ENCODE data around the gene TPPP.

TPPP gene

DNA sequence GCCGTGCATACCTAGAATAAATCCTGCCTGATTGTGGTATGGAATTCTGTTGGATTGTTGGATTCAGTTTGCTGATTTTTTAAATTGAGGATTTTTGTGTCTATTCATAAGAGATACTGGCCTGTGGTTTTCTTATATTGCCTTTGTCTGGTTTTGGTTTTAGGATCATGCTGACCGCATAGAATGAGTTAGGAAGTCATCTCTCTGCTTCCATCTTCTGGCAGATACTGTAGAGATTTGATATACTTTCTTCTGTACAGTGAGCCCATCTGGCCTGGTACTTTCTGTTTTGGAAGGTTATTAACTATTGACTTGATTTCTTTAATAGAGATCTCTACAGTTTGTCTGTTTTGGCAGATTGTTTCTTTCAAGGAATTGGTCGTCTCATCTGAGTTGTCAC is 66.3 kb downstream of the TPPP start:
- DNase-seq: no peak

DNA sequence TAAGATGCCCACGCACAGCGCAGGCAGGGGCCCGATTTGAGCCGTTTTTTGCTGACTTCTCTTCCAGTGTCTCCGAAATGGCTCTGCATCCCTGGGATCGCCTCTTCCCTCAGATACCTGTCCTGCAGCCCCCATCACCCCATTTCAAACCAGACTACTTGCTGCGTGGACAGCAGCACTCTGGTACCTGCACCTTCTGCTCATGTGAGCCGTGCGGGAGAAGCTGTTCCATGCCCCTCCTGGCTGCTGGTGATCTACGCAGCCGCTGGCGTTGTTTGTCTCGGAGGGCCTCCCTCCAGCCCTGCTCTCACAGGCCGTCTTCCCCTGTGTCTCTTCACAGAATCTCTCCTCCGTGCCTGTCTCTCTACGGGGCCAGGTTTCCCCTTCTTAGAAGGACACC is 67.6 kb downstream of the TPPP start:
- no peak for DNase-seq

DNA sequence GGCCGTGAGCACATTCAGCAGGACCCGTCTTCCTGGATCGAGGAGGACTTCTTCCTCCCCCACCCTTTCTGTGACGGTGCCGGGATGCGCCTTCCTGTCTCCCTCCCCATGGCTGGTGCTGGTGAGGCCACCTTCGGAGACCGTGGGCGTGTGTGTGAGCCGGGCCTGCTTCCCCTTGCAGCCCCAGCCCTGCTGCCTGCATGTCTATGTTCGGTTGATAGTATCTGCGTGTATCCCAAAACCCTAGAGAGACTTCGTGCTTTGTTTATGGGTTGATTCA is 68.3 kb downstream of the TPPP start:
- DNase-seq: no peak

DNA sequence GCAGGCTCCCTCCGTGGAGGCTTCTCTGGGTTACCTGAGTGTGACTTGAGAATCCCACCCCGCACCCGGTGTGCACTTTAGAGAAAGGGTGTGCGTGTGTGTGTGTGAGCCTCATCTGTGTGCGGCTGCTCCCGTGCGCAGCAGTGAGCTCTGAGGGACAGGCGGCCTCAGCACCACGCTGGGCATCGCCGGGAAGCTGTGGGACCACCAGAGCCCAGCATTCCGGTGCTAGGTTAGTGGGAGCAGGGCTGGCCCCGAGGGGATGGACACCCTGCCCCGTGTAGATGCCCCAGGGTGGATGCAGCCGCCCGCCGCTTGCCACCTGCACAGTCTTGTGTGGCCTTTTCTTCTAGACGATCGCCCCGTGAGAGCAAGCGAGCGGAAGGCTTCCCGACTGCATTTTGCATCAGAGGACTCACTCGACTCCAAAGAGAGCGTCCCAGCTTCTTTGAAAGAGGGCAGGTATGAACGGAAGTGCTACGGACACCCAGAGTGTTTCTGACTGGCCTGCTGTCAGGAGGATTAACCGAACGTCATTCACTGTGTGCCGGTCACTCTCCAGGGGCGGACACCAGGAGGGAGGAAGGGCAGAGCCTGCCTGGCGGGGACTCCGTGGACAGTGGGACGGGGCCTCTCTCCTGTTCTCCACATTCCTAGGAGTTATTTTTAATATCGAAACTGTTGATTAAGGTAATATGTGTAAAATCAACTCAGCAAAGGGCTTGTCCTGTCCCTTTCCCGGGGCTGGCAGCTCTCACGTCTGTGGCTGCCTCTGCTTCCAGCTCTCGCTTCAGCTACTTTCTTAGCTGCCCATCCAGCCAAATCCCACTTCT is 68.8 kb downstream of the TPPP start:
- DNase-seq: no peak

DNA sequence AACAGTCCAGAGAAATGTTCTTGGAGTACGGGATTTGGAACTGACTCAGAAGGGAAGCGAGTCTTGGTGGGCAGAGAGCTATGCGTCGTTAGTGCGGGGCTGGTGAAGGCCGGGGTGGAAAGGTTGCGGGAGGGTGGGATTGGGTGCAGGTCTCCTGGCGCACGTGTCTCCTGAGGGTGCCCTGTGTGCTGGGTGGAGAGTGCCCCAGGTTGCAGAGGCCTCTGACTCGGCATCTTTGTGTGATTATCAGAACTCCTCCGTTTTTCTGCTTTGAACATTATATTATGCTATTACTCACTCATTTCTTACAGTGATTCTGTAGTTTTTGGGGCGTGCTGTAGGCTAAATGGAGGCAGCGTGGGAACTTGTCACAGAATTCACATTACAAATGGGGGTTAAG is 69.6 kb downstream of the TPPP start:
- peak in 1 of 51 donors; percentile 11 for DNase-seq

DNA sequence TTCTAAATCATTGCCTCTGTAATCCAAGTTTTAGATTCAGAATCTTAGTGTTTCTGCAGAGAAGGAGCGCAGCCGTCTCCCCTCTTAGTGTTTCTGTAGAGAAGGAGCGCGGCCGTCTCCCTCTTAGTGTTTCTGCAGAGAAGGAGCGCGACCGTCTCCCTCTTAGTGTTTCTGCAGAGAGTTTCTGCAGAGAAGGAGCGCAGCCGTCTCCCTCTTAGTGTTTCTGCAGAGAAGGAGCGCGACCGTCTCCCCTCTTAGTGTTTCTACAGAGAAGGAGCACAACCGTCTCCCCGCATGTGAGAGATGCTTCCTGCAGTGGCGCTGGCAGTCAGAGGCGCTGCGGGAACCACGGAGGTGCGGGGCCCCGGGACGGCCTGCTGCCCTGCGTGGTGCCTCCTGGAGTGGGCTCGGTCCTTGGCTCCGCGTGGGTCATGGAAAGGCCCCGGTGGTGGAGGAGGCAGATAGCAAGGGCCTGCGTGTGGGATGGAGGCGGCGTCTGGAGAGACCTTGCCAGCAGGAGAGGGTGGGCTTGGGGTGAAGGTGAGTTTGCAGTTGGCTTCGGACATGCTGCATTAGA is 70.1 kb downstream of the TPPP start:
- no peak for DNase-seq

DNA sequence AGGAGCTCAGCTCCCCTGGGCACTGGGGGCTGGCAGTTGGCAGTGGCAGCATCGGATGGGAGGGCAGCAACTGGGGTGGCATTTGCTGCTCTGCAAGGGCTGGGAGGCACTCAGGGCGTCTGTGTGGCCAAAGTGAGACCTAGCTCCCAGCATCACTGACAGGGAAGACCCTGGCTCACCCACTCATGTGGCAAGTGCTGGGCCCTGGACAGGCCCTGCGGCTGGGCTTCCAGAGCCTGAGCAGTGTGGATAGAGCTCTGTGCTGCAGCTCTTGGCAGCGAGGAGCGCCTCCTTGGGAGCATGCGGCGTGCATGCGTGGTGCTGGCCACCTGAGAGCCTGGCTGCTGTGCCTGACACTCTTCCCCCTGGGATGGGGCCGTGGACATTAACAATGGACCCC is 70.8 kb downstream of the TPPP start:
- no peak for DNase-seq

DNA sequence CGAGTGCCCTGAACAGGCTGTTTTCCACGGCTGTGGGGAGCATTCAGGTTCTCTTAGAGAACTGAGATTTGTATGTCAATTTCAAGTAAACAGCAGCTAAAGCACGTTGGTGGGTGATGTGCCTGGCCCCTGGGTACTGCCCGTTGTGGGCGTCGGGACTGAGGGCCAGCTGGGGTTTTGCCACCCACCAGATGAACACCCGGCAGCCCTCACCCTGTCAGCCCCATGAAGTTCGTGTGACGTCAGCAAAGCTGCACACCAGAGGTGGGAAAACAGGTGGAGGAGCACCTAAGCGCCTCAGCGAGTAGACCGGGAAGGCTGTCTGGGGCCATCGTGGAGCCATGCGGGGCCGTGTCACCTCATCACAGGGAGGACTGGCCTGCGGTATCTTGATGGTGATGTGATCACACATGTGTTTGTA is 71.8 kb downstream of the TPPP start:
- no peak for DNase-seq

DNA sequence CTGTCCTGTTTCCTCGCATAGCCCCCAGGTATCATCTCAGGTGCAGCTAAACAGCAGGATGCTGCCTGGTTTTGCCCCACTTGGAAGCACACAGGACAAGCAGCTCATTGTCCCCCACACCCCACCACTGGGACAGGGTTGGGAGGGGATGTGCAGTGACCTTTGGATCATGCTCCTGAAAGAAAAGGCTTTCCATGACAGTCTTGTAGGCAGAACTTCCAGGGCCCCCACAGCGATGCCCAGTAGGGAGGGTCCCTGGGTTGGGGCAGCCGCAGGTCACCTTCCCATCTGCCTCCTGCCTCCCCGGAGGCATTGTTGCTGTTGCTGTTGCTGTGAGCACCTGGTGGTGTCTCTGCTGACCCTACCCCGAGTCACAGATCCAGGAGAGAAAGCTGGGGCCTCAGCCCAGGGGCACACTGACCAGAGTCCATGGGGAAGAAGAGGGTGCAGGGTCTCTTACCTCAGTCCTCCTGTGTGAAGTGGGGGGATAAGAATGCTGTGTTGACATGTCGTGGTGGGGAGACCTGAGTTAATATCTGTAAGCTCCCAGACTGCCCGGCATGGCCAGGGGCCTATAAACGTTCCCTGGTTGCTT is 72.5 kb downstream of the TPPP start:
- no peak for DNase-seq

DNA sequence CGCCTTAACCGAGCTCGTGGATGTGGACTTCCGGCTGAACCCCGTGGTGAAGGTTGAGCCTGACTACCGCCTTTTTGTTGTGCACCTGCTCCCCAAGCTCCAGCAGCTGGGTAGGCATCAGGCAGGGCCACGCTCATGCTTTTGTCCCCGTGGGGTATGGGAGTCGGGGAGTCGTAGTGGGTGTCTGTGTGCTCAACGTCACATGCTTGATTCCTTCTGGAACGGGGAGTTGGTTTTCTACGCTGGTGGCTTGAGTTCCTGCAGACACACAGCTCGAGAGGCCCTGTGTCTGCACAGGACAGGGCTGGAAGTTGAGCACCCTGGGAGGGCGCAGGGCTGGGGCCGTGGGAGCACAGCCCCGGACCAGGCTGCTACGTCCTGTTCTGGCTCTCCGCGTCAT is 73.0 kb downstream of the TPPP start:
- no peak for DNase-seq

DNA sequence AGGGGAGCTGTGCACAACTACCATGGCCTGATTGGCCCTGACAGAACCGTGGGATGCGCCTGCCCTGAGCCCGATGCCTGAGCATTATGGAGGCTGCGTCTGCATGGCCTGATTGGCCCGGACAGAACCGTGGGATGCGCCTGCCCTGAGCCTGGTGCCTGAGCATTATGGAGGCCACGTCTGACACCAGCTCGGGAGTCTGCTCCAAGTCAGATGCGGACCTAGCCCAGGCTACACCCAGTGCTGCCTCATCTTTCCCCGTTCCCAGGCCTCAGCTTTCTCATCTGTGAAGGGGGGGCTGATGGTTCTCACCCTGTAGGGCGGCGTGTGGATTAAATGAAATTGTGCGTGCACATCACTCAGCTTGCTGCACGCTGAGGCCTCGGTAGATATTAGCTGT is 73.7 kb downstream of the TPPP start:
- no peak for DNase-seq

DNA sequence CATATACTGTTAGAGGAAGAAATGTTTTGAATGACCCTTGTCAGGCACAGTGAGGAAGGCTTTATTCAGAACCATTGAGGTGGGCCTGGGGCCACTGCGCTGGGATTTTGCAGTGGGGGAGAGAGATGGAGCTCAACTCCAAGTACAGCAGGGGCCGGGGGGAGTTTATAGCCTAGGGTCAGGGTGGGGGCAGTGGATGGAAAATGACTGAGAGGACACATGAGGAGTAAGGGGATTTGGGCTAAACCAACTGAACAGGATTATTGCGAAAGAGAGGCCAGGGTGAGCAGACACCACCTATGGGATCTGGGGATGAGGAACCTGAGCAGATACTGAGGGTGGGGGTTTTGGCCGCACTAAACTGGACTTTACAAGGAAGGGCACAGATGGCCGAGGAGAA is 74.7 kb downstream of the TPPP start:
- no peak for DNase-seq

DNA sequence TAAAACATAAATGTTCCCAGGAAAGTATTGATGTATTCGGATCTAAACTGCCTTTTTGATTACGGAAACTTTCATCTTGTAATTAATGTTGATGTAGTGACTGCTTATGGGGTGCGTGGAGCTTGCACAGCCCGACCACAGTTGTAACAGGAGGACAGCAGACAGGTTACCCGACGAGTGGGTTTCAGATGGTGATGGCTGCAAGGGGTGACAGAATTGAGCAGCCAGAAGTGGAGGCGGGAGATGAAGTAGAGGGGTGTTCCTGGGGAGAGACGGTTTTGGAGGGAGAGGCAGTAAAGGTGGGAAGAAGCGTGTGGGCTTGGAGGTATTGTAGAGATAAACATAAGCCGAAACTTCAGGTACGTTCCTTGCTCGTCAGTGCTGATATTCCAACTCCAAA is 75.3 kb downstream of the TPPP start:
- no peak for DNase-seq

DNA sequence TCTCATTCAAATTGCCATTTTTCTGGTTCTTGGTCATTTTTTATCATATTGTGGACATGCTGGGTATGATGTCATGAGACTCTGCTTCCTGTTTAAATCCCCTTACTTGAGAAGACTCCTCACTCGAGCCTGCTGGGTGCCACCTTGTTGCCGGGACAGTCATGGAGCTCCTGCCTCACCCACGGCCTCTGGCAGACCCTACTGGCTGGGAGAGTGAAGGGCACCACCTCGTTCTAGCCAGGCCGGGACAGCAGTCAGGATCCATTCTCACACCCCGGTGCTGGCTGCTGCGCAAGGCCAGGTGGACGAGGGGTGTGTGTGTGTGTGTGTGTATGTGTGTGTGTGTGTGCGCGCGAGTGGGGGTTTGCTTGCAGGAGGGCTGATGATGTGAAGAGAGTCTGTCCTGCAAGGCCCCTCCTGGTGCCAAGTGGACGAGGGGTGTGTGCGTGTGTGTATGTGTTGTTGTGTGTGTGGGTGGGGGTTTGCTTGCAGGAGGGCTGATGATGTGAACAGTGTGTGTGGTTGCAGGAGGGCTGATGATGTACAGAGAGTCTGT is 76.6 kb downstream of the TPPP start:
- no peak for DNase-seq

DNA sequence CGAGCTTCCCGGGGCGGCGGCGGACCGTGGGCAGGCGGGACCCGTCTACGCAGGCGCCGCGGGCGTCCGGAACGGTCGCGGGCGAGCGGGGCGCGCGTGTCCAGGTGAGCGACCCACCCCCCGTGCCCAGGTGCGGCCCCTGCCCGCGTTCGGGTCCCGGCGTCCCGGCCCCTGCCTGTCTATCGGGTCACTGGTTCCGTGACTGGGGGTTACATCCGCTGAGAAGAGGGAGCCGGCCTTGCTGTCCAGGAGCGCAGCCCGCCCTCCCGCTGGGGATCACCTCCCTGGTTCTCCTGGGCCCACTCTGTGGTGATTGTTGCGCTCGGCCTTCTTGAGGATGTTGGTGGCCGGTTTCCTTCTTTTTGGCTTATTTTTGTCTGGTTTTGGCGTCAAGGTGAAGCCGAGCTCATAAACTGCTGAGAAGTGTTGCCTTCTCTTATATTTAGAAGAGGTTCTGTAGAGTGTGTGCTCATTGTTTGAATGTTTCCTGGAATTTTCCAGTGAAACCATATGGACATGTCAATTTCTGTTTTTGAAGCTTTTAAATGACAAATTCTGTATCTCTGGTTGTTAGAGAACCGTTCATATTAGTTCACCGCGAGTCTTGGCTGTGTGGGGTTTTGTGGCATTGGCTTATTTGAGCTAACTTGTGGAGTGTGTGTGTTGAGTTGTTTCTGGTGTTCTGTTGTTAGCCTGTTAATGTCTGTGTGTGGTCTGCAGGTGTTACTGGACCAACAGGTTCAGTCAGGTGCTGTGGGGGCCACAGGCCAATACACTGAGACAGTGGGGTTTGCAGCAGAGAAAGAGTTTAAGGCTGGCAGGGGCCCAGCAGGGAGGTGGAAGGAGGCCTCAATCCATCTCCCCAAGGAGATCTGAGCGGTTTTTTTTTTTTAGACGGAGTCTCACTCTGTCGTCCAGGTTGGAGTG is 80.4 kb downstream of the TPPP start:
- peak in 1 of 51 donors; percentile 40 for DNase-seq

DNA sequence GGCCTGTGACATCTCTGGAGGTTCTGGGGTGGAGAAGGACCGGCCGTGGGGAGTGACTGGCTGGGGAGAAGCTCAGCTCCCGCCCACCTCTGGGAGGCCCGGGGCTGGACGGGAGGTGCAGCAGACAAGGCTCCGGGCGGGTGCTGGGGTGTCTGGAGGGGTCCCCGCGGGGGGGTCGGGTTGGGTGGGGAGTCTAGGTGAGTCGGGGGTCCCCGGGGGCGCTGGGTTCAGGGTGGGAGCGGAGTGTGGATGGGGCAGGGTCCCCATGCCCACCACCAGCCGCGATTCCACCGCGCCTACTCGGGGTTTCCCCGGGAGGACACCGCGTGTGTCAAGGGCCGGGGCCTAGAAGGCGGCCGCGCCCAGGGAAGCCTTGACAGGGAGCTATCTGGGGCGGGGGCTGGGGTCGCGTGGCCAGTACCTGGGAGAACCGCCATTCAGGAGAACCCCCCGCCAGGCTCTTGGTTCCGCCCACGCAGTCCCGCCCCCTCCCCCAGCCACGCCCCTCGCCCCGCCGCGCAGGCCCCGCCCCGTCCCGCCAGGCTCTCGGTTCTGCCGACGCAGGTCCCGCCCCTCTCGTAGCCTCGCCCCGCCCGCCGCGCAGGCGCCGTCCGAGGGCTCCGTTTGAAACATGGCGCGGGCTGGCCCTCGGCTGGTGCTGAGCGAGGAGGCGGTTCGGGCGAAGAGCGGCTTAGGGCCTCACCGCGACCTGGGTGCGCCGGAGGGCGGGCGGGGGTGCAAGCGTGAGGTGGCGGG is 81.2 kb downstream of the TPPP start, which contains the start of gene CEP72:
Gene CEP72, plus strand, starts transcription at position 610 of the 756 bp plus-strand sequence. Its CDS starts 22 bp downstream, at position 632.
- peak; percentile 25 to 97 (median 86) for DNase-seq

DNA sequence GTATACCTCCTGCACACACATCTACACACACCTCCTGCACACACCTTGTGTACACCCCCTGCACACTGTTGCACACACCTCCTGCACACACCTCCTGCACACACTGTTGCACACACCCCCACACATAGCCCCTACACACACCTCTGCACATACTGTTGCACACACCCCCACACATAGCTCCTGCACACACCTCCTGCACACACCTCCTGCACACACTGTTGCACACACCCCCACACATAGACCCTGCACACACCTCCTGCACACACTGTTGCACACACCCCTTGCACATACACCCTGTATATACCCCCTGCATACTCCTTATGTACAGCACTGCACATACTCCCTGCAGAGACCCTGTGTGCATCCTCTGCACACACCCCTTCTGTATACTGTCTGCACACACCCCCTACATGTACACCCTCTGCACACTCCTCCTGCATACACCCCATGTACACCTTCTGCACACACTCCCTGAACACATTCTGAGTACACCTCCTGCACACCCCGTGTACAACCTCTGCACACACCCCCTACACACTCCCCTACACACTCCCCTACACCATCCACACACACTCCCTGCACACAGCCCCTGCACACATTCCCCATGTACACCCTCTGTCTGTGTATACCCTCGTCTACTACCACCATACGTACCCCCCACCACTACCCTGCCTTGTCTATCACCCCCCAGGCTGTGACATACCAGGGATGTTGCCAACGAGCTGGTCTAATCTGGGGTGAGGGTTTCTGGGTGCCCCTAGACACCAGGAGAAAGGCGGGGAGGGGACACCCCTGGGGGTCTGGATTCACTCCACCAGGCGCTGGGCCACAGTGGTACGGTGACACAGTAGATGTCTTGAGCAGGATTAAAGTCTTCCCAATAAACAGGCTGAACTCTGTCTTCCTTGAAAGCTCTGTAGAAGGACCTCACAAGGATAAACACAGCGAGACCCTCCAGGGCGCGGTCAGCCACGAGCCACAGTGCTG is 82.1 kb downstream of the TPPP start:
- no peak for DNase-seq

DNA sequence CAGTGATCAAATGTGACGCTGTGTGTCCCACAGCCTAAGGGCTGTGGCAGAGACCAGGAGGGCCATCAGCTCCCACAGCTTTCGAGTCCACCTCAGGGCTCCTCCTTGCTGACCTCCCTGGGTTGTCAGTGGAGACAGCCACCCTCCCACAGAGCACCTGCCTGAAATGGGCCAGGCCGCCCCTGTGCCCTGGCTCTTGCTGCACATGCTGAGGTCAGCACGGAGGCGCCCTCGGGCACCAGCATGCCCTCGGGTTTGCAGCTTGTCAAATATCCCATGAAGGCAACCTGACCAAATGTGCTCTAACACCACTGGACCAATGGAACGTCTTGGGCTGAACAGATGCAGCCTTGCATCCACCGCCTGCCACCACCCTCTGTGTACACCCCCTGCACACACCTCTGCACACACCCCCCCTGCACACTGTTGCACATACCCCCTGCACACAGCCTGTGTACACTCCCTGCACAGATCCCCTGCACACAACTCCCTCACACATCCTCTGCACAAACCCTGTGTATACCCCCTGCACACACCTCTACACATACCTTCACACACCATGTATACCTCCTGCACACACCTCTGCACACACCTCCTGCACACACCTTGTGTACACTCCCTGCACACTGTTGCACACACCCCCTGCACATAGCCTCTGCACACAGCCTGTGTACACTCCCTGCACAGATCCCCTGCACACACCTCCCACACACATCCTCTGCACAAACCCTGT is 83.0 kb downstream of the TPPP start:
- DNase-seq: no peak

Measured in hypothalamus (tissue), 51 donors.